GM12891 (cell line): Measurements from ENCODE around the gene ABCF2.

Experiments used
- DNase-seq: peaks from one replicate; pipeline ENCODE4 v3.0.0; 2011; ENCODE audit warnings: low spot score; ENCODE audit not compliant: insufficient read length
- FAIRE-seq: peaks from 2 replicates; lab custom pipeline; 2011; peaks lifted over from hg19 to GRCh38; lab: Jason Lieb, UNC
- PAX5 ChIP-seq: IDR thresholded peaks from 2 replicates; pipeline ENCODE4 v1.6.1; 2011; ENCODE audit warnings: low read length, moderate library complexity, mild to moderate bottlenecking; ENCODE audit not compliant: insufficient read depth, severe bottlenecking
- POLR2A ChIP-seq: IDR thresholded peaks from 2 replicates; pipeline ENCODE4 v1.6.1; 2011; ENCODE audit warnings: low read depth, low read length, control low read depth
- POLR2AphosphoS5 ChIP-seq: IDR thresholded peaks from 2 replicates; pipeline ENCODE4 v1.6.1; 2011; ENCODE audit warnings: low read depth, low read length, control low read depth
- POU2F2 ChIP-seq: IDR thresholded peaks from 2 replicates; pipeline ENCODE4 v1.6.1; 2011; ENCODE audit warnings: low read depth, mild to moderate bottlenecking, control low read depth, low read length, moderate library complexity
- SPI1 ChIP-seq: IDR thresholded peaks from 2 replicates; pipeline ENCODE4 v1.6.1; 2011; ENCODE audit warnings: low read depth, low read length, control low read depth
- TAF1 ChIP-seq: IDR thresholded peaks from 2 replicates; pipeline ENCODE4 v1.6.1; 2011; ENCODE audit warnings: low read depth, low read length, control low read depth

The ABCF2 gene

GRCh38 chr7:151187409-151188251 lies 39.4 kb downstream of the ABCF2 start:
- FAIRE-seq = no peak
- TF ChIP-seq POU2F2 (no peak), POLR2A (no peak), SPI1 (no peak), TAF1 (no peak), PAX5 (no peak)
- no peak for DNase-seq

- DNase-seq (no peak), FAIRE-seq (no peak)
- no peak for TF ChIP-seq POU2F2
- no peak for TF ChIP-seq POLR2A
- no peak for TF ChIP-seq TAF1
- no peak for TF ChIP-seq POLR2AphosphoS5
- TF ChIP-seq PAX5 = no peak
- TF ChIP-seq SPI1 = no peak
These were observed 40.2 kb downstream of the ABCF2 start, which contains the start of gene ASB10 for GRCh38 chr7:151186640-151187408. Gene ASB10 (minus strand): TSS chr7:151187250. CDS start chr7:151187130, 120 bp downstream.

GRCh38 chr7:151185762-151186639 lies 41.0 kb downstream of the ABCF2 start:
- no peak for TF ChIP-seq POU2F2
- TF ChIP-seq TAF1 = no peak
- TF ChIP-seq POLR2A = no peak
- no peak for TF ChIP-seq PAX5
- TF ChIP-seq SPI1 = no peak
- no peak for TF ChIP-seq POLR2AphosphoS5
- FAIRE-seq = no peak
- DNase-seq = no peak

- FAIRE-seq (no peak), DNase-seq (no peak)
- no peak for TF ChIP-seq TAF1
- TF ChIP-seq POLR2A = no peak
- no peak for TF ChIP-seq POLR2AphosphoS5
- no peak for TF ChIP-seq POU2F2
- no peak for TF ChIP-seq SPI1
- no peak for TF ChIP-seq PAX5
These were observed 46.0 kb downstream of the ABCF2 start for GRCh38 chr7:151181011-151181431.

- FAIRE-seq = no peak
- TF ChIP-seq TAF1 (no peak), POLR2AphosphoS5 (no peak), PAX5 (no peak), SPI1 (no peak), POLR2A (no peak), POU2F2 (no peak)
- no peak for DNase-seq
These were observed 47.1 kb downstream of the ABCF2 start for GRCh38 chr7:151179946-151180345.

- no peak for TF ChIP-seq POLR2A
- TF ChIP-seq POLR2AphosphoS5 = no peak
- no peak for TF ChIP-seq POU2F2
- no peak for TF ChIP-seq PAX5
- no peak for TF ChIP-seq SPI1
- TF ChIP-seq TAF1 = no peak
- FAIRE-seq = no peak
- DNase-seq = no peak
These were observed 47.6 kb downstream of the ABCF2 start for GRCh38 chr7:151179287-151179860.

GRCh38 chr7:151178831-151179230 lies 48.2 kb downstream of the ABCF2 start:
- FAIRE-seq = no peak
- no peak for TF ChIP-seq SPI1
- no peak for TF ChIP-seq POU2F2
- TF ChIP-seq PAX5 = no peak
- no peak for TF ChIP-seq TAF1
- TF ChIP-seq POLR2A = no peak
- no peak for TF ChIP-seq POLR2AphosphoS5
- no peak for DNase-seq

GRCh38 chr7:151178236-151178635 lies 48.8 kb downstream of the ABCF2 start:
- DNase-seq (no peak), FAIRE-seq (no peak)
- TF ChIP-seq TAF1 (no peak), POU2F2 (no peak), SPI1 (no peak), PAX5 (no peak), POLR2A (no peak), POLR2AphosphoS5 (no peak)

- TF ChIP-seq TAF1 = no peak
- no peak for TF ChIP-seq POLR2A
- no peak for TF ChIP-seq POU2F2
- TF ChIP-seq SPI1 = no peak
- no peak for TF ChIP-seq POLR2AphosphoS5
- TF ChIP-seq PAX5 = no peak
- no peak for FAIRE-seq
These were observed 49.7 kb downstream of the ABCF2 start for GRCh38 chr7:151177310-151177709.

More at GRCh38 chr7:151177310-151177709, 49.7 kb downstream of the ABCF2 start:
- no peak for DNase-seq
